K562 (cell line): ENCODE data around the gene ZNF500. TPM values are rescaled to one million over a fixed set of nuclear protein-coding genes. Genes with fewer than 3 reads are reported as not detected.

ENCODE experiments used
- C11orf30 ChIP-seq: fragments of 450-650 bp; IDR thresholded peaks from 2 replicates; pipeline ENCODE4 v1.6.1; 2016; ENCODE audit warnings: low read depth, mild to moderate bottlenecking
- KLF16 ChIP-seq: IDR thresholded peaks from 2 replicates; pipeline ENCODE4 v1.6.1; 2016; ENCODE audit warnings: antibody characterized with exemption
- MCM5 ChIP-seq: fragments of 450-650 bp; IDR thresholded peaks from 2 replicates; pipeline ENCODE4 v1.6.1; 2016; ENCODE audit warnings: low read depth
- SMARCA4 ChIP-seq: fragments of 450-650 bp; IDR thresholded peaks from 2 replicates; pipeline ENCODE4 v1.6.1; 2016
- polyA plus RNA-seq, 8 experiments: library from polyadenylated mRNA; depleted of rRNA in 4 of 8; stranded (reverse) in 5 of 8; unstranded in 3 of 8; fragments of >200 nt; fragmentation: Nextera tagmentation in 2 of 8; fragmentation: Illumina TruSeq in 1 of 8; extraction: Ambion mirVana in 2 of 8; extraction: Trizol in 1 of 8; gene quantifications; 2 replicates each; pipeline versions ENCODE4 v1.2.1 to v1.2.3, GENCODE V29; 2011 to 2014; ENCODE audit warnings: inconsistent platforms in 1 of 8, missing spikeins in 1 of 8
- total RNA-seq, 7 experiments: library from RNA; depleted of rRNA in 6 of 7; stranded (reverse); fragments of >200 nt in 6 of 7; fragmentation: Illumina TruSeq in 2 of 7; extraction: Trizol in 2 of 7; gene quantifications; 2 replicates each; pipeline versions ENCODE4 v1.2.1 to v1.2.3, GENCODE V29; 2011 to 2021; ENCODE audit warnings: low replicate concordance in 1 of 7
- TF ChIP-seq, protein P1 (sequence below), 2 experiments: fragments of 450-650 bp in 1 of 2; sonication (generic) in 1 of 2; formaldehyde crosslinking in 1 of 2; IDR thresholded peaks; 2 replicates each; pipeline versions ENCODE4 v1.7.1 to v1.9.0; 2016 to 2022; ENCODE audit warnings: inconsistent platforms in 1 of 2, mild to moderate bottlenecking in 1 of 2, missing genetic modification reagents in 1 of 2
- TF ChIP-seq, protein P2 (sequence below): sonication (generic); formaldehyde crosslinking; IDR thresholded peaks from 2 replicates; pipeline ENCODE4 v1.8.1; 2023; ENCODE audit warnings: missing genetic modification reagents, mild to moderate bottlenecking, borderline replicate concordance
- TF ChIP-seq, protein P3 (sequence below): fragments of 450-650 bp; IDR thresholded peaks from 2 replicates; pipeline ENCODE4 v1.6.1; 2016; ENCODE audit warnings: antibody characterized with exemption
- TF ChIP-seq, protein P4 (sequence below): fragments of 250-450 bp; sonication (Bioruptor Pico); IDR thresholded peaks from 2 replicates; pipeline ENCODE4 v1.5.0; 2021; ENCODE audit warnings: mild to moderate bottlenecking, borderline replicate concordance

ZNF500 gene
- total and polyA plus RNA-seq, 9 of the 15 experiments (the other 6 are each of a cell fraction or from before 2014, with no cell fraction given), result 0.80 to 20.8 (median 5.3) TPM

DNA sequence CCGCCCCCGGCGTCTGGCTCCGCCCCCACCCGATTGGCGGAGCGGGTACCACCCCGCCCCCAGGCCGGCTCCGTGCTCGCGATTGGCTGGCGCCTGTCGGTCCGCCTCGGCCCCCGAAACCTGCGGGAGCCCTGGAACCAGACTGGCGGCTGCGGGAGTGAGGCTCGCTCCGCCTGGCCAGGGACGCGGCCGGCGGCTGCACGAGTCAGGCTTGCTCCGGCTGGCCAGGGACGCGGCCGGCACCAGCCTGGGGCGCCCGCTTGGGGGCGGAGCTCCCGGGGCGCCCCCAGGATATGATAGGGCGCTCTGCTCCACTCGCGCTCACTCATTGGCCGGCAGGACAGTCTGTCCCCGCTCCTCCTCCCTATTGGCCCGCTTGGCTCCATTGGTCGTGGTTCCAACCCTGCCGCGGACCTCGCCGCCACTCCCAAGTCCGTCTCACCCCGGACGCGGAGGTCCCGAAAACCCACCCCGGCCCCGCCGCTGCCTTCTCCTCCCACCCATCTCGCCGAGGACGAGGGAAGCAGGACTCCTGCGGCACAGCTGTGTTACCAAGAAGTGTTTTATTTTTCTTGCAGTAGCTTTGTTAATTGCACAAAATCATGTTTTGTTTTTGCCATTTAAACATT lies 35.8 kb upstream of the ZNF500 start (continued):
- TF ChIP-seq, protein P1, sequence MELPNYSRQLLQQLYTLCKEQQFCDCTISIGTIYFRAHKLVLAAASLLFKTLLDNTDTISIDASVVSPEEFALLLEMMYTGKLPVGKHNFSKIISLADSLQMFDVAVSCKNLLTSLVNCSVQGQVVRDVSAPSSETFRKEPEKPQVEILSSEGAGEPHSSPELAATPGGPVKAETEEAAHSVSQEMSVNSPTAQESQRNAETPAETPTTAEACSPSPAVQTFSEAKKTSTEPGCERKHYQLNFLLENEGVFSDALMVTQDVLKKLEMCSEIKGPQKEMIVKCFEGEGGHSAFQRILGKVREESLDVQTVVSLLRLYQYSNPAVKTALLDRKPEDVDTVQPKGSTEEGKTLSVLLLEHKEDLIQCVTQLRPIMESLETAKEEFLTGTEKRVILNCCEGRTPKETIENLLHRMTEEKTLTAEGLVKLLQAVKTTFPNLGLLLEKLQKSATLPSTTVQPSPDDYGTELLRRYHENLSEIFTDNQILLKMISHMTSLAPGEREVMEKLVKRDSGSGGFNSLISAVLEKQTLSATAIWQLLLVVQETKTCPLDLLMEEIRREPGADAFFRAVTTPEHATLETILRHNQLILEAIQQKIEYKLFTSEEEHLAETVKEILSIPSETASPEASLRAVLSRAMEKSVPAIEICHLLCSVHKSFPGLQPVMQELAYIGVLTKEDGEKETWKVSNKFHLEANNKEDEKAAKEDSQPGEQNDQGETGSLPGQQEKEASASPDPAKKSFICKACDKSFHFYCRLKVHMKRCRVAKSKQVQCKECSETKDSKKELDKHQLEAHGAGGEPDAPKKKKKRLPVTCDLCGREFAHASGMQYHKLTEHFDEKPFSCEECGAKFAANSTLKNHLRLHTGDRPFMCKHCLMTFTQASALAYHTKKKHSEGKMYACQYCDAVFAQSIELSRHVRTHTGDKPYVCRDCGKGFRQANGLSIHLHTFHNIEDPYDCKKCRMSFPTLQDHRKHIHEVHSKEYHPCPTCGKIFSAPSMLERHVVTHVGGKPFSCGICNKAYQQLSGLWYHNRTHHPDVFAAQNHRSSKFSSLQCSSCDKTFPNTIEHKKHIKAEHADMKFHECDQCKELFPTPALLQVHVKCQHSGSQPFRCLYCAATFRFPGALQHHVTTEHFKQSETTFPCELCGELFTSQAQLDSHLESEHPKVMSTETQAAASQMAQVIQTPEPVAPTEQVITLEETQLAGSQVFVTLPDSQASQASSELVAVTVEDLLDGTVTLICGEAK (IDR thresholded peaks at IDR 0.05), result 0 out of 2 replicates have a peak, but pooled peaks have one; percentile 28
- TF ChIP-seq, protein P1 (CRISPR knock-in tag; IDR thresholded peaks at IDR 0.05), result no peak
- TF ChIP-seq SMARCA4 (no peak), C11orf30 (no peak), MCM5 (no peak), KLF16 (no peak)
- TF ChIP-seq, protein P2, sequence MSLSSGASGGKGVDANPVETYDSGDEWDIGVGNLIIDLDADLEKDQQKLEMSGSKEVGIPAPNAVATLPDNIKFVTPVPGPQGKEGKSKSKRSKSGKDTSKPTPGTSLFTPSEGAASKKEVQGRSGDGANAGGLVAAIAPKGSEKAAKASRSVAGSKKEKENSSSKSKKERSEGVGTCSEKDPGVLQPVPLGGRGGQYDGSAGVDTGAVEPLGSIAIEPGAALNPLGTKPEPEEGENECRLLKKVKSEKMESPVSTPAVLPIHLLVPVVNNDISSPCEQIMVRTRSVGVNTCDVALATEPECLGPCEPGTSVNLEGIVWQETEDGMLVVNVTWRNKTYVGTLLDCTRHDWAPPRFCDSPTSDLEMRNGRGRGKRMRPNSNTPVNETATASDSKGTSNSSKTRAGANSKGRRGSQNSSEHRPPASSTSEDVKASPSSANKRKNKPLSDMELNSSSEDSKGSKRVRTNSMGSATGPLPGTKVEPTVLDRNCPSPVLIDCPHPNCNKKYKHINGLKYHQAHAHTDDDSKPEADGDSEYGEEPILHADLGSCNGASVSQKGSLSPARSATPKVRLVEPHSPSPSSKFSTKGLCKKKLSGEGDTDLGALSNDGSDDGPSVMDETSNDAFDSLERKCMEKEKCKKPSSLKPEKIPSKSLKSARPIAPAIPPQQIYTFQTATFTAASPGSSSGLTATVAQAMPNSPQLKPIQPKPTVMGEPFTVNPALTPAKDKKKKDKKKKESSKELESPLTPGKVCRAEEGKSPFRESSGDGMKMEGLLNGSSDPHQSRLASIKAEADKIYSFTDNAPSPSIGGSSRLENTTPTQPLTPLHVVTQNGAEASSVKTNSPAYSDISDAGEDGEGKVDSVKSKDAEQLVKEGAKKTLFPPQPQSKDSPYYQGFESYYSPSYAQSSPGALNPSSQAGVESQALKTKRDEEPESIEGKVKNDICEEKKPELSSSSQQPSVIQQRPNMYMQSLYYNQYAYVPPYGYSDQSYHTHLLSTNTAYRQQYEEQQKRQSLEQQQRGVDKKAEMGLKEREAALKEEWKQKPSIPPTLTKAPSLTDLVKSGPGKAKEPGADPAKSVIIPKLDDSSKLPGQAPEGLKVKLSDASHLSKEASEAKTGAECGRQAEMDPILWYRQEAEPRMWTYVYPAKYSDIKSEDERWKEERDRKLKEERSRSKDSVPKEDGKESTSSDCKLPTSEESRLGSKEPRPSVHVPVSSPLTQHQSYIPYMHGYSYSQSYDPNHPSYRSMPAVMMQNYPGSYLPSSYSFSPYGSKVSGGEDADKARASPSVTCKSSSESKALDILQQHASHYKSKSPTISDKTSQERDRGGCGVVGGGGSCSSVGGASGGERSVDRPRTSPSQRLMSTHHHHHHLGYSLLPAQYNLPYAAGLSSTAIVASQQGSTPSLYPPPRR (CRISPR knock-in tag), result no peak
- TF ChIP-seq, protein P3, sequence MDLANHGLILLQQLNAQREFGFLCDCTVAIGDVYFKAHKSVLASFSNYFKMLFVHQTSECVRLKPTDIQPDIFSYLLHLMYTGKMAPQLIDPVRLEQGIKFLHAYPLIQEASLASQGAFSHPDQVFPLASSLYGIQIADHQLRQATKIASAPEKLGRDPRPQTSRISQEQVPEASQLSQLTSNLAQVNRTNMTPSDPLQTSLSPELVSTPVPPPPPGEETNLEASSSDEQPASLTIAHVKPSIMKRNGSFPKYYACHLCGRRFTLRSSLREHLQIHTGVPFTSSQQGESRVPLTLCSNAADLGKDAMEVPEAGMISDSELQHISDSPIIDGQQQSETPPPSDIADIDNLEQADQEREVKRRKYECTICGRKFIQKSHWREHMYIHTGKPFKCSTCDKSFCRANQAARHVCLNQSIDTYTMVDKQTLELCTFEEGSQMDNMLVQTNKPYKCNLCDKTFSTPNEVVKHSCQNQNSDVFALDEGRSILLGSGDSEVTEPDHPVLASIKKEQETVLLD, result no peak
- TF ChIP-seq, protein P4, sequence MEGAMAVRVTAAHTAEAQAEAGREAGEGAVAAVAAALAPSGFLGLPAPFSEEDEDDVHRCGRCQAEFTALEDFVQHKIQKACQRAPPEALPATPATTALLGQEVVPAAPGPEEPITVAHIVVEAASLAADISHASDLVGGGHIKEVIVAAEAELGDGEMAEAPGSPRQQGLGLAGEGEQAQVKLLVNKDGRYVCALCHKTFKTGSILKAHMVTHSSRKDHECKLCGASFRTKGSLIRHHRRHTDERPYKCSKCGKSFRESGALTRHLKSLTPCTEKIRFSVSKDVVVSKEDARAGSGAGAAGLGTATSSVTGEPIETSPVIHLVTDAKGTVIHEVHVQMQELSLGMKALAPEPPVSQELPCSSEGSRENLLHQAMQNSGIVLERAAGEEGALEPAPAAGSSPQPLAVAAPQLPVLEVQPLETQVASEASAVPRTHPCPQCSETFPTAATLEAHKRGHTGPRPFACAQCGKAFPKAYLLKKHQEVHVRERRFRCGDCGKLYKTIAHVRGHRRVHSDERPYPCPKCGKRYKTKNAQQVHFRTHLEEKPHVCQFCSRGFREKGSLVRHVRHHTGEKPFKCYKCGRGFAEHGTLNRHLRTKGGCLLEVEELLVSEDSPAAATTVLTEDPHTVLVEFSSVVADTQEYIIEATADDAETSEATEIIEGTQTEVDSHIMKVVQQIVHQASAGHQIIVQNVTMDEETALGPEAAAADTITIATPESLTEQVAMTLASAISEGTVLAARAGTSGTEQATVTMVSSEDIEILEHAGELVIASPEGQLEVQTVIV (CRISPR knock-in tag), result no peak
